ENCODE results near the gene ZNF474.

Gene ZNF474

DNA sequence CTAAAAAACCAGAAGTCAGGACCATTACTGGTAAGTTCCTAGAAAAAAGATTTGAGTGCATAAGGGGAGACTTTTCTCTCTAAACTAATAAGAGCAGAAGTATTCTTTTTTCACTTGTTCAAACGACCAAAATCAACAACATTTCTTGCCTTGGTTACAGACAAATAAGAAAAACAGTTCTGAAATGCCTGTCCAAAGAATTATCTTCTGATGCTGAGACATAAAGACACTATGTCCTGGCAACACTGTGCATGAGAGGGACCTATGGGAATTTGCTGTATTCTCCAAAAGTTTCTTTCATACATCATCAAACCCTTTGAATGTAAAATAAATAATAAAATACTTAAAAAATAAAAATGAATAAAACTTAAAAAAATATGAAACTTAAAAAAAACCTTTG lies 50.4 kb downstream of the ZNF474 start:
- no peak for DNase-seq (ENCODE audit: extremely low read depth in 1 of 2, low read depth in 1 of 2)

DNA sequence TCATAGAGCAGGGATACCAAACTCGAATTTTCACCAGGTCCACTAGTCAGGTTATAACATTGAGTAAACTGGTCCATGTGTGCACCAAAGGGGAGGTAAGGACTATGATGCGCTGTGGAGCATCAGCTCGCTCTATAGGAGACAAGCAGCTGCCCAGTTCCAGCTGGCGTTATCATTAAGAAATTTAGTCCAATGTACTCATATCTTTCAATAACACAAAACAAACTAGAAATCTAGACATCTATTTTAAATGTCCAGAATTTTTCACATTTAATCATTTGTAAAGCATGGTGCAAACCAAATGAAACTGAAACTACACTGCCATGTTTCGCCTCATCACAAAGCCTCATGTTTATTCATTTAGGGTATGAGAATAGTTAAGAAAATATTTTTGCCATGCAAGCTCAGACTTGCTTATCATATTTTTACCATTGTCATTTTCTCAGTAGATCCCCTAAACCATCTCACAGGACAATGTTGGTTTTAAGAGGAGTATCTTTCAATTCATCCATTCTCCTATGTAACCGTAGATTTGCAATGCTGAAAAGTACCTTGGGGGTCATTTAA lies 50.9 kb downstream of the ZNF474 start:
- no peak for DNase-seq (ENCODE audit: extremely low read depth in 1 of 2, low read depth in 1 of 2)

DNA sequence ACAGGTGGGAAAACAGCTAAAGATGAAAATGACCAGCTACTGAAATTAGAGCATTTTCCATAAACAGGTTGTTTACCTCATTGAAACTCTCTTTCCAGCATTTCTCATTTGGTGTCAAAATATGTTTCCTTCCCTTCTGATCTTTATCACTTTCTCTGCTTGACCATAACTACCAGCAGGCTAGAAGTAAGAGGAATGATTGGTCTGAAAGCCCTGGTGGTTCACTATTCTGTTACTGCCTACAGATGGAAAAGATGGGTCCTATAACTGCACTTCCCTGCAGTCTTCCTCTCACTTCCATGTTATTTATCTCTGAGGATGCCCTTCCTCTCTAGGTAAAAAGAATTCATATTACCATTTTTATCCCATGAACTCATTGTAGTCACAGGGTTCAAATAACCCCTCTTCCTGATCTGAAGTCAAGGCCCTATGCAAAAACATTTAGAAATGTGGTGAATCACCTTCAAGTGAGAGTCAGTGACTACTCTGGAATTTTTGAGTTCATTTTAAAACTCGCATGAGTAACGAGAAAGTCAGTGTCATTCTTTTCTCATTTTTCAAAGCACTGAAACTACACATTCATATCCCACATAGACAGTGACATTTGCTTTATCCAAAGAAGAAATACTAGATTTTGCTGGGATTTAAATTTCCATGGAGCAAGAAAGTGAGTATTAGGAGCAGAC lies 51.7 kb downstream of the ZNF474 start:
- DNase-seq (ENCODE audit: extremely low read depth in 1 of 2, low read depth in 1 of 2) = no peak

DNA sequence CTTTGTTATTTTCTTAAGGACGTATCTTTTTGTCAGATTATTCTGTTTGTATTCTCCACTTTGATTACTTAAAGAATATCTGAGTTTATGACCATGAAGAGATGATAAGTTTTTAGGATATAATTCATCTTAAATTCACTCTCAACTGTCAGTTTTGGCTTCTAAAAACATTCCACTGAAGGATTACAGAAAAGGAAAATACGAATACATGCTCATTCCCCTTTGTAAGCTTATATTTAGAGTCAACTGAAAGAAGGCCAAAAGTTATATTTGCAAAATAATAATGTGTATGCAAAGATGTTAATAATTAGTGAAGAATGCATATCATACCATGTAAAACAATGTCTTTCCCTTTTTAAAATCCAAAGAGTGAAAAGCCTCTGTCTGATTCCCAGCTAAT lies 52.5 kb downstream of the ZNF474 start:
- no peak for DNase-seq (ENCODE audit: extremely low read depth in 1 of 2, low read depth in 1 of 2)

DNA sequence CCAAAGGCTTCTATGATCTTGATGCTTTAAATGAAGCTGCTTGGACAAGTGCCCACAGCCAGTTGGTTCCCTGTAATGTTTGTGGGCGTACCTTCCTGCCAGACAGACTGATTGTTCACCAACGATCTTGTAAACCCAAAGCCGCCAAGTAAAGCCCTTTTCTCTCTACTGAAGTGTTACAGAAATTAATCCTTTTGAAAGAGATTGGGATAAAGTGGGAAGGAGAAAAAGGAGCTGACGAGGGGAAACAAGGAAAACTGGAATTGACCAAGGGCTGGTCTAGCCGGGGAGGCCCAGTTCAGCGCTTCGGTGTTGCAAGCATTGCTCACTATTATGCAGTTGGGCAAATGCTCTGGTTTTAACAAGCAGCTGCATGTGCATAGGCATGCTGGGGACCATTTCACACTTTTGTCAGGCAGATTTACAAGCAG lies 53.2 kb downstream of the ZNF474 start:
- DNase-seq (ENCODE audit: extremely low read depth in 1 of 2, low read depth in 1 of 2) = no peak

DNA sequence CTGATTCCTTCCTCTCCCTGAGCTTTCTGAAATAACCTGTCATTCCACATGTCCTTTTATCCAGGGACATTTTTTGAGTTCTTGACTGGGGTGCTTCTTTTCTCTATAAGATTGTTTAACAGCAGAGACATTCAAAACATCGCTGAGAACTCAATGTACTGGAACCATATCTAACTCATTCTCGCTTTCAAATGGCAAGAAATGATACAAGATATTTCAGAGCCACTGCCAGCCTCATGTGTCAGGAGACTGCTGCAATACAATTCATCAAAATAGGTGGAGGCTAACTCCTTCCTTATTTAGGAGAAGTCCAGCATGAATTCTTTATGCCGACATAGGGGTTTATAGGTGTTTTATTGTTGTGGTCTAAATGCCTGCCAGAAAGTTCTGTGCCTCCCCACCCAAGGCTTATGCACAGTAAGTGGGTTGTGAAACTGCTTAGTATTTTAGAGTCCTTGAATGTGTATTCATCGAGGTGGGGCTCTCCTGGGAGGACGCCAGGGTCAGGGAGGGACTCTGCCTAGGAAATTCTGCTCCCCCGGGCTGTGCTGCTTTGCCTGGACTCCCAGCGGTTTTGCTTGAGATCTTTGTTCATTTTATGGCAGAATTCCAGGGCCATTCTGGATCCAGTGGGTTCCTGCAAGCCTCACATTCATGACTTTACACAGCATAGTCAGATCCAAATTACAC lies 53.9 kb downstream of the ZNF474 start:
- no peak for DNase-seq (ENCODE audit: extremely low read depth in 1 of 2, low read depth in 1 of 2)

DNA sequence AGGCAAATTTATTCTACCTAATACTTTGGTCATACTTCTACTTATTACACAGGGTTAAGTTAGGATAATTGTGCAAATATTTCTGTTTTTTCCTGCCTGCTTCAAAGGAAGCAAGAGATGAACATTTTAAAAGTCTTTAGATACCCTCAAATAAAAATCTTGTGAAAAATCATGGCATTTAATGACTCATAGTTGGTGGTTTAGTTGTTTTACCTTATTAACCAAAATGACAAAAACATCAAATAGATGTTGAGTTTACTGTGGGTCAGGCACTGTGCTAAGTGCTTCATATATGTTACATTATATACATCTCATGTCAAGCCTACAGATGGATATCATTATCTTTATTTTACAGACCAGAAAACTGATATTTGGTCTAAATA lies 54.4 kb downstream of the ZNF474 start:
- DNase-seq (ENCODE audit: extremely low read depth in 1 of 2, low read depth in 1 of 2) = no peak

DNA sequence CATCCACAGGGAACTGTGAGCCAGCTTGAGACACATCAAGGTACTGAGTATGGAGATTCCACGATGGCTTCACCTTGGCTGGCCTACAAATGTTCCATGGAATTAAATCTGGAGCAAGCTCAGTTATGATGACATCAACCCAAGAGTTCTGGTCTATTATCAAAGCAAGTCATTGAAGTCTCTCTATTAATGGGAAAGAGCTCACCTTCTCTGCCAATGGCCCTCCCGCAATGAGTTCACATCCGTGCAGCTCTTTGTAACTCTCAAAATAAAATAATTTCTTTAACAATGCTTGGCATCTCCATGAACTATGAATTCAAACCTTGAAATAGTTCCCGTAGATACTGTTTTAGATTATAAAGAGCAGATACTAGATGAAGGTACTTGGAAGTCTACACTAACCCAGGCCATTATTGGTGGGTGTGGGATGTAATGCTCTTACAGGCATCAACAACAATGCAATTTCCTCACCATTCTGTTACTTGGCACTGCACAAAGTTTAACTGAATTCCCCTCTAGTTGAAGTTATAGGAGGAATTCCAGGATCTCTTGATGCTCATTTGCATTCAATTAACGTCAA lies 55.4 kb downstream of the ZNF474 start:
- no peak for DNase-seq (ENCODE audit: extremely low read depth in 1 of 2, low read depth in 1 of 2)

DNA sequence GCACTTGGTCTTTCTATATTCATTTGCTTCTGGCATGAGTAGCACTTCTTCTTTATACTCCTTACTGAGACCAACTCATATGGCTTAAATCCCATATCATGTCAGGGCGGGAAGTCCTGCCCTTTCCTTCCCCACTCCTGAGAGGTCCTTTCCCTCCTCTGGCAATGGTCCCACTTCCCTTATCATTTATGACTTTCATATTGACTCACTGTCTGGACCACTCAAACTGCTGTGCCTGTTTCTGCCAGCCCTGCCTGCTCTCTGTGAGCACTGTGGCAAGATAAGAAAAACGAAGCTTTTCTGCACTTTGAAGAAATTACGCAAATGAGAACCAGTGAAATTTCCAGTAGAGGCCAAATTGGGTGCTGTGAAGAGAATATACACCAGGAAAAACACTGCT lies 58.1 kb downstream of the ZNF474 start:
- no peak for DNase-seq (ENCODE audit: extremely low read depth in 1 of 2, low read depth in 1 of 2)

DNA sequence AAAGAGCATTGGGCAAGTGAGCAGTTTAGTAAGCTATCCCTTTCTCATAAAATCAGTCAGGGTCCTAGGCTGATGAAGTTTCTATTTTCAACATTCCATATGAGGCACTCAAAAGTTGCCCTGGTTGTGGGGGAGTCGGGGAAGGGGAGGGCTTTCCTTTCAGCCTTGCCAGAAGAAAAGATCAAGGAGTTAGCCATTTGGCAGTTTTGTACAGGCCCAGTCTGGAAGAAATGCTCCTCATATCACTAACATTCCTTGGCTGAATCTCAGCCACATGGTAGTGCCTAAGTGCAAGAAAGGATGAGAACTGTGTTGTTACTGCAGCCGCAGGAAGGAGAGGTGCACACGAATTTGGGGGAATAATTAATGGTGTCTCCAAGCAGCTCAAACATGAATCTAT lies 60.8 kb downstream of the ZNF474 start:
- DNase-seq (ENCODE audit: extremely low read depth in 1 of 2, low read depth in 1 of 2) = no peak

DNA sequence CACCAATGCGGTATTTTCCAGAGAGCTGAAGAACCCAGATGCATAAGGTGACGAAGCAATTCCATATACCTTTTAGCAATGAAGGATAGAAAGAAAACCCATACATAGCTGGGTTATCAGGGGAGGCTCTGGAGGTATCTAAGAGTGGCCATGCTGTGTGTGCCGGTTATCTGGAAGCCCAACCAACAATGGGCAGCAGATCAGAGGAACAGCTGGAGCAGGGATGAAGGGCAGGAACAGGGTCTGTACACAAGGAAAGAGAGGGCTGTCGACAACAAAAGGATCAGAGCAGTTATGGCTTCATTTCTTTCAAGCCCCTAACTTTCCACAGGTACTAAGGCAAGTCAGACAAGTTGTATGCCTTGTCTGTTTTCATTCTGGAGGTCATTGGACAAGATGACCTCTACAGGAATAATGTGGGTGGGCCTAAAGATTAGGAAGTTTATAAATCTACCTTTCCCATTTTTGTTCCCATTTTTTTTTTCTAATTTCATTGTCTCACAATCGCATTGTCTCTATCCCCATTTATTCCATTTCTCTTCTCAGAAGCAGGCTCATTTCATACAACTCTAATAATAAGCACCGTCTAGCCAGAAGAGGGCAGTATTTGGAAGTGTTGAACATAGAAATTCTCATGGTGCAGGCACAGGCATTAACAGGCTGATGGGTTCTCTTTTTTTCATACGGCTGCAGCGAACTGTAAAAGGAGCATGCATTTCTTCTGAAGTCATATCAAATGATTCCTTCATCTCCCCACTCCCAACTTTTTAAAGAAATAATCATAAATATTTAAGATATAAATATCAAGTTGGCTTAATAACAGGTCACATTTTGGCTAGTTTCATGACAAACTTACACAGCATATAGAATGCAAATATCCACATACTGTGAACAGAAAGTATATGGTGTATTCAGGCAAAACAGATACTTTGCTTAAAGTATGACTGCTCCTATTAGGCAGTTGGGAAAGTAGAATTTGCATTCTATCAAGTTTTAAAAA lies 63.5 kb downstream of the ZNF474 start:
- no peak for DNase-seq (ENCODE audit: extremely low read depth in 1 of 2, low read depth in 1 of 2)

DNA sequence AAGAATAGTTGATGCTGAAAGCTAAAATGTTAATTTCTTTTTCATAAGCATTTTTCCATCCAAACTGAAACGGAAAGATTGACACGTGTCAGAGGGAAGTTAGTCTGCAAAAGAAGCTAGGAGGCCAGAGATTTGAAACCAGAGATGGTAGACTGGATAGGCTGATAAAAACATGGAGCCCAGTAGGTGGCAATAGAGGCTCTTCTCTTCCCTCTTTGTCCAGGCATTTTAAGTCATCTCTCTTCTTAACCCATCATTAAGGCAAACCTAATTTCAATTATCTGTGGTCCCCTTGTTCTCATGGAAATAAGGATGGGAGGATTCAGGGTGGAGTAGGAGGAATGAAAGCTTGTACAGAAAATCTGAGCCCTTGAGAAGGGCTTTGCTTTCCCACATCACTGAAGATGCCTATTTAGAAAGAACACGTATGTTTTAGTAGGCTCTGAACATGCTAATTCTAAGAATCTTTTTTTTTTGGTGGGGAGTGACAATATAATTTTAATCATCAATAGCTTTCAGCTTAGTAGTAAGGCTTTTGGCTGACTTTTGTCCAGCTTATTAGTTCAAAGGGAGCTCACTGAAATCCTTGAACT lies 66.6 kb downstream of the ZNF474 start:
- DNase-seq (ENCODE audit: extremely low read depth in 1 of 2, low read depth in 1 of 2) = no peak

DNA sequence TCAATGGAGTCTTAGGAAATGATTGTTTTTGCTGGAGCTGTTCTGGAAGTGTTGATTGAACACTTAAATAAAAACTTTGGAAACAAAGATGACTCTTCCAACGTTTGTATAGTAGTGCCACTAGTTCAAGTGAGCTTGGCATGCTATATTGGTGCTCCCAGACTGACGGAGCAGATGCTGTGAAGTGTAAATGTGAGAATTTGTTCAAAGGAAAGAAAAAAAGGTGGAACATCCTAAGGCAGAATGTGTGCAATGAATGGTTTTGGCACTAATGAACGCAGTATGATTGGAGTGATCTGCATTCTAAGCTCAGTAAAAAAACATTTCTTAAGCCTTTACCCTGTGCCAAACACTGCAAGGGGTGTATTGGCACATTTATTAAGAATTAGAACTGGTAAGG lies 69.8 kb downstream of the ZNF474 start:
- DNase-seq (ENCODE audit: extremely low read depth in 1 of 2, low read depth in 1 of 2) = no peak

DNA sequence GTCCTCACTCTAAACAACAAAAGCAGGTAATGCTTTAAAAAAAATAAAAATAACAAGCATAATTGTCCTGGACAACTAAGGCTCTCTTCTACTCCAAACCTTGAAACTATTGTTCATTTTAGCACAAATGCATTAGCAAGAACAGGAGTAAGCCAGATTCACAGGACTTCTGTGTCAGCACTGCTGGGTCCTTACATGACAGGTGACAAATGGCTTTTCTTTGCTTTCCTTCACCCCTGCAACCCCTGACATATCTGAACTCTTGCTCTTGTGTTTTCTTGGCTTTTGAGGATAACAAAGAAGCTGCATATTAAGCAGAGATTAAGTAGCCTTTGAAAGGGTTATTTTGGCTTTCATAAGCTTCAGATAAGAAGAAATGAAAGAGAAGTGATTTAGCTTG lies 71.1 kb downstream of the ZNF474 start:
- DNase-seq (ENCODE audit: extremely low read depth in 1 of 2, low read depth in 1 of 2) = no peak

DNA sequence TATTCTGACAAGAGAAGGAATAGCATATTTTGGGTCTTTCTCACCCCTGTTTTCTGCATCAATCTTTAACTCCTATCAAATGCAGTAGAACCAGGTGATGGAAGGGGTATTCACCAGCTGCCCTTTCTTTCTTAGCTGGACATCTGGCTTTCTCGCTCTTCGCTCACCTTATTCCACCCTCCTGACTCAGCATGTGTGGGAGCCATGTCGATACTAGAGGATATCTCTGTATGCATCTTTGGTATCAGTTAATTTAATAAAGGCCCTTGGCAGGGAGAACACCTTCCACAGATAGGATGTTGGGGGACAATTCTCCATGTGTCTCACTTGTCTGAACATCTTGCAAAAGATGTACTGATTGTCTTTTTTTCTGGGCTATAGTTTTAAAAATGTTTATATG lies 71.5 kb downstream of the ZNF474 start:
- no peak for DNase-seq (ENCODE audit: extremely low read depth in 1 of 2, low read depth in 1 of 2)

DNA sequence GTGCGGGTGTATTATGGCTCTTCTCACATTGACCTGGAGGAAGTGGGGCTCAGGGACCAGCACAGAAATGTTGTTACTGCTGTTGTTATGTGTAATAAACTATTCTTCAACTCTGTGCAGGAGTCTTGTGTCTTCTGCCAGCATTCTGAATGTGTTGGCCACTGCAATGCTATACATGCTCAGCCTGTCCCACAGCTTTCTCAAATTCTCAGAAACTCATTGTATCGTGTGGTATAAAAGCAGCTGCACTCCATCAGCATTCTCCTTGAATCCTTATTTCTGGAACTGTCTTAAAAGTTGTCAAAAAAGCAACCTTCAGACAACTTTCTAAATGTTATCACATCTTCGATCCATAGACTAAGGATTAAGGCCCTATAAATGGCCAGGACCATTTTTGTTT lies 72.0 kb downstream of the ZNF474 start:
- no peak for DNase-seq (ENCODE audit: extremely low read depth in 1 of 2, low read depth in 1 of 2)

DNA sequence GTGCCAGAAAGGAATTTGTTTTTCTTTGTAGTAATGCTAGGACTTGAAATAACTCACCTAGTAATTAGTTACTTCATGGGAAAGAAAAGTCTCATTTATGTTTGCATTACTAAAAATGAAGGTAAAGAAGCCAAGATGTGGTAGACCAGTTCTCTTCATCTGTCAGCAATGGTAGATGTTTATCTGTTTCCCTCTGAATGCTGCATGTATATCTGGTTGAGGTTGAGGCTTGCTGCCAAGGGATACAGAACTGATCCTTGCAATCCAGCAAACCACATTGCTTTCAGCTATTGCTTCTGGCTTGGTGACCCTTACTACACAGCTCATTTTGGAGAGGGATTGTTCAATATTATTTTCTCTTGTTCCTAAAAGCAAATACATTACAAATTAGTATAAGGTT lies 73.6 kb downstream of the ZNF474 start:
- DNase-seq (ENCODE audit: extremely low read depth in 1 of 2, low read depth in 1 of 2) = no peak
